NCI-H69 (cell line): ENCODE results near the gene H2AZ2.
"Not testable (repeated sequence)": the region's sequence is repeated elsewhere in the genome, so short reads cannot be mapped to it uniquely, and the experiment has no call there.

Experiments
- DNase-seq: peaks from one replicate; lab custom pipeline; 2025; lab: John Stamatoyannopoulos, UW

Gene H2AZ2

GRCh38 chr7:44870780-44871179, 22.9 kb upstream of the H2AZ2 start:
- DNase-seq = not testable (repeated sequence)

GRCh38 chr7:44870336-44870735, 22.4 kb upstream of the H2AZ2 start:
- not testable (repeated sequence) for DNase-seq

- DNase-seq = peak; percentile 7
These were observed 19.4 kb upstream of the H2AZ2 start for GRCh38 chr7:44867073-44867995.

- DNase-seq = not testable (repeated sequence)
These were observed 14.1 kb upstream of the H2AZ2 start for GRCh38 chr7:44861949-44862348.

- no peak for DNase-seq
These were observed 10.3 kb upstream of the H2AZ2 start for GRCh38 chr7:44858161-44858560.

GRCh38 chr7:44854644-44855364, 6.9 kb upstream of the H2AZ2 start:
- no peak for DNase-seq

GRCh38 chr7:44853391-44853790, 5.5 kb upstream of the H2AZ2 start:
- peak; percentile 8 for DNase-seq

- no peak for DNase-seq
These were observed 4.7 kb upstream of the H2AZ2 start for GRCh38 chr7:44852590-44852989.

- DNase-seq = no peak
These were observed 2.1 kb upstream of the H2AZ2 start for GRCh38 chr7:44849885-44850544.

GRCh38 chr7:44849259-44849884, 1.5 kb upstream of the H2AZ2 start:
- DNase-seq = peak; percentile 39

GRCh38 chr7:44847509-44847919, 373 bp downstream of the H2AZ2 start:
- DNase-seq = peak; percentile 97

GRCh38 chr7:44846816-44847508, 925 bp downstream of the H2AZ2 start:
- DNase-seq = peak; percentile 33

- peak; percentile 18 for DNase-seq
These were observed 1.5 kb downstream of the H2AZ2 start for GRCh38 chr7:44846390-44846789.

- DNase-seq = no peak
These were observed 2.4 kb downstream of the H2AZ2 start for GRCh38 chr7:44845451-44845850.

- DNase-seq = not testable (repeated sequence)
These were observed 4.4 kb downstream of the H2AZ2 start for GRCh38 chr7:44843440-44843839.

- DNase-seq = not testable (repeated sequence)
These were observed 5.2 kb downstream of the H2AZ2 start for GRCh38 chr7:44842675-44843074.

GRCh38 chr7:44838751-44839150, 9.1 kb downstream of the H2AZ2 start:
- no peak for DNase-seq

GRCh38 chr7:44827567-44827966, 20.3 kb downstream of the H2AZ2 start:
- no peak for DNase-seq

- no peak for DNase-seq
These were observed 22.9 kb downstream of the H2AZ2 start for GRCh38 chr7:44824894-44825526.

GRCh38 chr7:44823255-44823781, 24.6 kb downstream of the H2AZ2 start:
- no peak for DNase-seq

- peak; percentile 12 for DNase-seq
These were observed 28.6 kb downstream of the H2AZ2 start for GRCh38 chr7:44819292-44819691.
